ENCODE results near the gene IRX4. TPM values are rescaled to one million over a fixed set of nuclear protein-coding genes. Genes with fewer than 3 reads are reported as not detected.

The IRX4 gene
- total RNA-seq, 1 donor from 2014 or later = not detected

DNA sequence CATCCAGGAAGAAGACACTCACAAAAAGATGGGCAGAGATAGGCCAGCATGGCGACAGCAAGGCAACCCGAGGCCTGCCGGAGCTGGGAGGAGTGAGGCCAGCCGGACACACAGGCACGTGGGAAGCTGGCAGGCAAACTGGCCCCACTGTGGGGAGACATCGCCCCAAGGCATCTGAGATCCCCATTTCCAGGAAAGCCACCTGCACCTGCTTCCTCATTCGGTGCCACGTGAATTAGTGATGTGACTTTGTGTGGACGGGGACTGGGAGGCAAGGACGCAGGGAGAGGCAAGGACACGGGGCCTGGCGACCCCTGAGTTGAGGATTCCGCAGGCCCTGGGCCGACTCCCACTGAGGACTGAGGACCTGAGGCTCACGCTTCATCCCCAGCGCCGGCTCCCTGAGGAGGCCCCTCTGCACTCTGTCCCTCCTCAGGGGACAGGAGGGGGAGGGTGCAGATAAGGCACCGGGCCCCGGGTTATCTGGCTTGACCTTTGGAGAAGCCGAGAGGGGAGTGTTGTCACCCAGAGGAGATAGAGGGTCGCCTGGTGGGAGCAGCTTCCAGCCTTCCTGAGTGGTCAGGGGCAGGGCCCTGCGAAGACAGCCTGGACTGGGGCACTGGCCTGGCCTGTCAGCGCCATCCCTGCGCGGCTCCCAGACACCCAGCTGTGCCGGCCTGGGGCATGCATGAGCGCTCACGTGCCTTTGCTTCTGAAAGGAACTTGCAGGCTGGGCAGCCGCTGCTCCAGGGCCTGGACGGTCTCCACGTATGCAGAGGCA is 41.8 kb downstream of the IRX4 start:
- intact Hi-C loops (cut with micrococcal nuclease) = no loop called here

DNA sequence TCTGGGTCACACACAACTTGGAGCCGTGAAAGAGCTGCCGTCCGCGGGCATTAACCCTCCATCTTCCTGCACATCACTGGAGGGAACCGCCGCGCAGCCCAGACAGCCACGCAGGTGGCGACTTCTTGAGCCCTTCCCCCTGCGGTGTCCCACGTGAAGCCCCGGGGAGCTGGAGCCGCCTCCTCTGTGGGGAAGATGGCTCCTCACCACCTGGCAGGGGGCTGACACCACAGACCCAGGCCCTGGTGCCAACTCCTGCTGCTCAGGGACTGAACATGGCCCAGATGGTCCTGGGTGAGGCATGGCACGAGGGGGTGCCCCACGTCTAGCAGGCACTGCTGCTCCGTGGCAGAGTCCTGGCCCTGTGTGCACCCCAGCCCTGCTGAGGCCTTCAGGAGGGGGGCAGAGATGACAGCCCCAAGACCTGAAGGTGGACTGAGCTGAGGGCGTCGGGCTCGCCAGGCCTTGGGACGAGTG is 42.6 kb downstream of the IRX4 start:
- intact Hi-C loops (cut with micrococcal nuclease) = no loop called here

DNA sequence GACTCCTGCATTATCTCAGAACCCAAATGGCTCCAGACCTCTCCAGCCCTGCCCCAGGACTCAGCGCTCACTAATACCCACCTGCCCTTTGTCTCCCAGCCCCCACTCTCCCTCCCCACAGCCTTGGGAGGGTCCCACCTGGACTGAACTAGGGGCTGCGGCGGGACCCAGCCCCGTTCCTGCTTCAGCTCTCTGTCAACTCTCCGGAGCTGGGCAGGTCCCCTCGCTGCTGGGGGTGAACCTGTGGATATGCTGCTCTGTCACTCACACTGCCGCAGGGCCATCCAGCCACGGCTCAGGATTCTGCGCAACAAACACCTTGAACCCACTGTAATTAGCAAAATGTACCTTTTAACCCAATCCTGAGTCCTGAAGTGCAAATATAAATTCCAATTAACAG is 44.7 kb downstream of the IRX4 start:
- intact Hi-C loops (cut with micrococcal nuclease) = no loop called here

DNA sequence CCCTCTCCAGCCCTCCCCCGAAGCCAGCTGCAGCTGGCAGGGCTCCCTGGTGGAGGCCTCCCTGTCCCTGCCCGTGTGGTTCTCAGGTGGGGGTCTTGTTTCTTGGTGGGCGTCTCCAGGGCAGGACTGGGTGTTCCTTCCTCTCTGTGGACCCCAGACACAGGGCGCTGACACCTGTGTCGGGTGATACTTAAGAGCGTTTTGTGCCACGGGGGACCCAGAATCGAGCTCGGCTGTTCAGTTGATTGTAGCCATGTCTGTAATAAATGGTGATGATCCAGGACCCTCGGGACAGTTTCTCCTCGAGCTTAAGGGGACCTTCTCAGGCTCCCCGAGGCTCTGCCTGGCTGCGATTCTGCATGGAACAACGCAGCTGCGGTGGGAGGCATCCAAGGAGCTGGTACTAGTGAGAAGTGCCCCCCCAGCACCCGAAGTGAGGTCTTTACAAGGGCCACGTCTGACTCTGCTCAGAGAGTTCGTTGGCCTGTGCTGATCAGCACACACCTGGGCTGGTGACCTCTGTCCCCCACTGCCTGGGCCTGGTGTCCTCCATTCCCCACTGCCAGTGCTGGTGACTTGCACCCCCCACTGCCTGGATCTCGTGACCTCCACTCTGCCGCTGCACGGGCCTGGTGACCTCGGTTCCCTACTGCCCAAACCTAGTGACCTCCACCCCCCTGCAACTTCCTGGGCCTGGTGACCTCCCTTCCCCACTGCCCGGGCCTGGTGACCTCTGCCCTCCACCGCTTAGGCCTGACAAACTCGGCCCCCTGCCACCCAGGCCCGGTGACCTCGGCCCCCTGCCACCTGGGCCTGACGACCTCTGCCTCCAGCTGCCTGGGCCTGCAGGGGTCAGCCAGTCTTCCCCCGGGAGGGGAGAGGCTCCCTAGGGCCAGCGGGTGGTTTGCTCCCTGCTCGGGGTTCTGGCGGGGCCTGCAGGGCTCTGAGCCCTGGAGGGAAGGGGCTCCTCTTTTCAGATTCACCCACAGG is 45.5 kb downstream of the IRX4 start:
- intact Hi-C loops (cut with micrococcal nuclease) = no loop called here

DNA sequence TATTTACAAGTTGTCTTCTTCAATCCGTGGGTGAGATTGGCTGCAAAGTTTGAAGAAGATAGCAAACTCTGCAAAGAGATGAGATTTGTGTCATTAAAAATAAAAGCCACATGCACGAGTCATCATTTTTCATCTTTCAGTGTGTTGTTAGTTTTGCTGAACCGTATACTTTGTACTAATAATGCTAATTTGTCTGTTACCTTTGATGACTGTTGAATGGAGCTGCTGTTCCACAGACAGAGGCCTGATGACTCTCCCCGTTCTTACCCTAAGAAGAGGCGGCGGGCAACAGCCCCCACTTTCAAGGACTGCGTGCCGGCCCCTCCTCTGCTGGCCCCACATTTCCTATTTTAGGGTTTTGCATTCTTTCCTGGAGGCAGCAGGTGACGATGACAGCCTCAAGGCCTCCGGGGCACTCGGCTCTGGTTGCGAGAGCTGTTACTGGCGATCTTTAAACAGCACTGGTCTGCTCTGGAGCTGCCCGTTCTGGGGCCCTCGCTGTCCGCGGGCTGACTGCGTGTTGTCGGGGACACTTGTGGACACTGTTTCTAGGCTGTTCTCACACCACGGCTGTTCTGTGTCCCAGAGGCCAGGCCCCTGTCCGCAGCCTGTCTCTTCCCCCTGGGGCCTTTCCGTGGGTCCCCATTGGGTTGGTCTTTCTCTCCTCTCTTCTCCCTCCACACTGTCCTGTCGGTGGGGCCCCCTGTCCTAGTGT is 46.4 kb downstream of the IRX4 start:
- intact Hi-C loops (cut with micrococcal nuclease) = no loop called here

DNA sequence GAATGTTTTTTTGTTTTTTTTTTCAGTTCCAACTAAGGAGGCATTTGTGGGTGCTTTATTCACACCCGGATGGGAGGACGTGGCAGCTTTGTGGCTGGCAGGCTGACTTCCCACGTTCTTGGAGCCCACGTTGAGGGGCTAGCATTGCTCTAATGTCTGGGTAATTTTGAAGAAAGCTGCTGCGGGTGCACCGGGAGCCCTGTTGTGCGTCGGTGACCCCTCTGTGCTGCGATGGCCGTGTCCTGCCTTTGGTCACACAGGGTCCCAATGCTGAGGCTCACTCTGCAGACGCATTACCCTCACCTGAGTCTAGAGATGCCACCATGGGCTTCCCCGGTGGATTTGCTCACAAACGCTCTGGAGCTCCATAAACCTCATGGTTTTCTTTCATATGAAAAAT is 47.3 kb downstream of the IRX4 start:
- intact Hi-C loops (cut with micrococcal nuclease) = no loop called here

DNA sequence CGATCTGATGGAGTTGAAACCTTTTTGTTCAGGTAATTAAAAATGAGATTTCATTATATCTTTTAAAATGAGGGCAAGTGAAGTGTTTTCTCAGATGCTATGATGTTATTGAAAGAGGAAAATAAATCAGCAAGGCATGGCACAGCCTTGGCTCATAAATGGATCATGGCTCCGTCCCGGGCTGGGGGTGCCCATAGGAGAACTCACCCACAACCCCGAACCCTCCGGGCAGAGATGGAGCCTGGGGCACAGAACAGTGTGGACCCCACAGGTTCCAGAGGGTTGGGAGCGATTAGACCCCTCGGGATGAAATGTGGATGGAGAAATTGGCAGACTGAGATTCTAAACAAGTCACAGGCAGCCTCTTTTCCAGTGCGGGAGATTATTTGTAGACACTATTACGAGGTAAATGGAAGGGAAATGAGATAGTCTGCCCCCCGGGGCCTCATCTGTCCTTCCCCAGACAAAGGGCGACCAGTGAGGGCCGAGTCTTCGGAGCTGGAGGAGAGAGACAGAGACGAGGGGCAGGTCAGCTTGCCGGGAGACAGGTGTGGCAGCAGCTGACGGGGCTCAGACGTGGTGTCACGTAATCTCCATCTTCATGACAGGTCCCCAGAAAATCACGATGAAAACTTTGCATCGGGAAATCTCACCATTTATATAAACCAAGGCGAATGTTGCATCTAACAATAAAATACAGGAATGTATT is 47.9 kb downstream of the IRX4 start:
- intact Hi-C loops (cut with micrococcal nuclease) = no loop called here

DNA sequence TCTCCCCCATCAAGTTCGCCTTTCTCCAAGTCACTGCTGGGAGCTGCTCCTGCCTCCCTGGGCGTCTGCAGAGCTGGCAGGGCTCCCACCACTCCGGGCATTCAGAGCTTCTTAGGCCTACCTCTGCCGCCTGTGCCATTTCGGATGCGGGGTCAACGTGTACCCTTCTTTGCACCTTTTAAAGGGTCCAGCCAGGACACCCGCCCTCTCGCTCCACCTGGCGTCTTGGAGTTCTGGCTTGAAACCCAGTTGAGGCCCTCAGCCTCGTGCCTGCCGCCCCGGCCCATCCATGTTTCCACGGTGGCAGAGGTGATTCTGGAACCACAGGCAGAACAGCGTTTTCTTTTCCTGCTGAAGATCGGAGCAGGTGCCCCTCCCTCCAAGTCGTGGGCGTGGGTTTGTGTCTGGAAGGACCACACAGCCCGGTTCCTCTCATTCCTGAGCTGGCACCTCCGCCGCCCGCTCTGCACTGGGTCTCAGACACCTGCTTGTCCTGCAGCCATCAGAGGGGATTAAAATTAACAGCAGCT is 48.6 kb downstream of the IRX4 start:
- intact Hi-C loops (cut with micrococcal nuclease) = no loop called here

DNA sequence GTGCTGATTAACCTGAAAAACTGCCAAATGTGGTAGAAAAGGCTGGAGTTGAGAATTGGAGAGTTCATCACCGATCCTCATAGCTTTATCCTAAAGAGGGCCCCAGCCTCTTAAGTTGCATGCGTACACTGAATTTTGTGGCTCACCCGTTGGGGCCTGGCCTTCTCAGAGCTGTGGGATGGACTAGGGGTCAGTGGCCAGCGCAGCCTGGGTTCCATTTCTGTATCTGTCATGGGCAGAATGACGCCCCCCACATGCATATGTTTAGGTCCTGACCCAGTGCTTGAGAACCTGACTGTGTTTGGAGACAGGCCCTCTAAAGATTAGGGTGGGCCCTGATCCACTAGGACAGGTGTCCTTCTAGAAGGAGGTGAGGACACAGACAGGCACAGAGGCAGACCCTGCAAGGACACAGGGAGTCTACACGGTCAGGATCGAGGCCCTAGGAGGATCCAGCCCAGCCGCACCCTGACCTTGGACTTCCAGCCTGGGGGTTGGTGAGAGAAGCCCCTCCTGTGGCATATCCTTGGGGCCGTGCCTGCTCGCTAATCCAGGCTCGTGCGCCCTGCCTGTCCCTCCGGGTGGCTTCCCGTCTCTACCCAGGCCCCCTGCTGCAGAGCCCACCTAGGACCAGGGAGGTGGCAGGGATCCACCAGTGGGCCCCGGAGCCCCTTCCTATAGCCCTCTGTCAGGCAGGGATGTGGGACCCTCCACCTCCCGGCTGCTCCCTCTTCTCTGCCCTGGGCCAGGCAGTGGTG is 49.3 kb downstream of the IRX4 start:
- intact Hi-C loops (cut with micrococcal nuclease) = no loop called here

DNA sequence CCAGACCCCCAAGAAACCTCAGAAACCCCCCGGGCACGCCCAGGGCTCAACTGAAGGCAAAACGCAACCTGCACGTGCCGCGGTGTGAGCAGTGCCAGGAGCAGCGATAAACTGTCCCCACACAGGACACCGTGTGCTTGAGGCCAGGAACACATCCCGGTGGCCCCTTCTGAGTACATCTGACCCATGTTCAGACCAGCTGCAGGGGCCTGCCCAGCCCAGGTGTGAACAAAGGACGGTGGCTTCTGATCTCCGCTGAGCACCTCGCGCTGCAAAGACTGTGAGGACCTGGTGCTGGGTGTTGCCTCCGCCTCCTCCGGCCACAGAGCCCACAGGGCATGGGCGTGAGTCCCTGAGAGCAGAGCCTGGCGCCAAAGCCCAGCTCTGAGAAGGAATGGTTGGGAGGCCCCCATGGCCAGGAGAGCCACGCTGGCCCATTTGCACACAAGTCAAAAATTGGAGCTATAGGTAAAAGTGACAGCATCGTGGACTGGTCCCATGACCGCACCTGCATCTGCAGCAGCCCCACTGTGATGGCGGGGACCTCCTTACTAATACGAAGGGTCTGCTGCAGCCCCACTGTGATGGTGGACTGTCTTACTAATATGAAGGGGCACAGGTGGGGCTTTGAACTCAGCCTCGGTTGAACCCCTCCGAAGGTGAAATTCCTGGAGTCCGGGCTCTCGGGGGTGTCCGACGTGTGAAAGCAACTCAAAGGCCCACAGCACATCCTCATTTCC is 50.0 kb downstream of the IRX4 start:
- intact Hi-C loops (cut with micrococcal nuclease) = no loop called here

DNA sequence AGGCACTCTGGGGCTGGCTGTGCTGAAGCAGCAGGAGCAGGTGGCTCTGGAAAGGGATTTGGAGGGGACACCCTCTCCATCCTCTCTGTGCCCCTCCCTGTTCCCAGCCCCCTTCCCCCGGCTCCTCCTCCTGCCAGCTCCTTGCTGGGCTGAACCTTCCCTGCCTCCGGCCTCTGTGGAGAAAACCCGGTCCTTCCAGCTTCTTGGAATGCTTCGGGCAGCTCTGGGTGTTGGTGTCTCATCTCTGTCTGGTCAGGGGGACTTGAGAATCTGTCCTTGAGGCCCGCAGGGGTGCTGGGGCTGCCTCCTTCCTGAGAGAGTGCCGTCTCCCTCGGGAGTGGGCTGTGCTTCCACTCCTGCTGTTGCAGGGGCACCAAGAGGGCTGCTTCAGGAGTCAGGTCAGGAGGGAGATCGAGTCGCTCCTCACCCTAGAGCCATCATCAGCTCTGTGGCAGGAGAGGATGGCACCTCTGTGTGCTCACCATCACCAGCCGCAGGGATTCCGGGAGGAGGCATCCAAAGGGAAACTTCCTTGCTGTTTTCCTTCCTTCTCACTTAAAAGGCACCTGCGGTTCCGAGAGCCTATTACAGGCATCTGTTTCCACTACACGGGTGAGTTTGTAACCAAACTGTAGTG is 50.9 kb downstream of the IRX4 start:
- intact Hi-C loops (cut with micrococcal nuclease) = no loop called here

DNA sequence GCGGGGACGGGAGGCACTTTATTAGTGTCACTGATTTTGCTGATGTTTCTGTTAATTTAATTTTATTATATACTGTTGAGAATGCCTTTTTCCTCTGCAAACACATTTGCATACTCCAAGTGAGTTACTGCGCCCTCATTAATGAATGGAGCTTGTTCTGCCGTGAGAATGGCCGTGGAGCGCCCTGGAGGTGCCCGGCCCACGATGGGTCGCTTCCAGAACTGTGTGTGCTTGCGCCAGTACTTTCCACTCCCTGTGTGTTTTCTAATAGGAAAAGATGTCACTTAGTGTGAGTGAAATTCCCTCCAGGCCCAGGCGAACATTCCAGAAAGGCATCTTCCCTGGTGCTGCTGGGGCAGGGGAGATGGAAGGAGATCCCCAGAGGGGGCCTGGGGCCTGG is 51.5 kb downstream of the IRX4 start:
- intact Hi-C loops (cut with micrococcal nuclease) = no loop called here

DNA sequence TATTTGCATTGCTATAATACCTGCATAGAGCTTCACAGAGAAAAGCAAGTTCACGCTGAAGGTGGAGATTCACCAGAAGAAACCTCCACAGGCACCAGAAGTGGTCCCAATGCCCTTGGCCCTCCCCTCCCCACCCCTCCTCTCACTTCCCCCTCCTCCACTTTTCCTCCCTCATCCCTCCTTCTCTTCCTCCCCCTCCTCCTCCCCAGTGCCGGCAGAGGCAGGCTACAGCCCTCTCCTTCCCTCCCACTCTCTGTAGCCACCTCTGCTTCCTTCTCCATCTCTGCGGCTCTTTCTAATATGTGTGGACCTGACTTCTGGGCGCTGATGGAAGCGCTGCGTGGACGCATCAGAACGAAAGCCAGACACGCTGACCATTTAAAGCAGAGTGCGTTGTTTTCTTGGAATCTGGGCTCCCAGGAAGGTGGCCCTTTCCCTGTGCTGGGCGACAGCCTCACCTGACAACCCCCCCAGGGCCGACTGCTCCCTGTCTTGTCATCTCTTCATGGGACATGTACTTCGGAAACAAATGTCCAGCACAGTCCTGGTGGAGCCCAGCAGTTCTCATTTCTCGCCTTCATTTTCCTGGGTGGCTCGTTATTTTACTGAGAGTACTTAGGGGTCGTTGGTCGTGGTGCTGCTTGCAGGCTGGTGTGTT is 52.0 kb downstream of the IRX4 start:
- intact Hi-C loops (cut with micrococcal nuclease) = no loop called here

DNA sequence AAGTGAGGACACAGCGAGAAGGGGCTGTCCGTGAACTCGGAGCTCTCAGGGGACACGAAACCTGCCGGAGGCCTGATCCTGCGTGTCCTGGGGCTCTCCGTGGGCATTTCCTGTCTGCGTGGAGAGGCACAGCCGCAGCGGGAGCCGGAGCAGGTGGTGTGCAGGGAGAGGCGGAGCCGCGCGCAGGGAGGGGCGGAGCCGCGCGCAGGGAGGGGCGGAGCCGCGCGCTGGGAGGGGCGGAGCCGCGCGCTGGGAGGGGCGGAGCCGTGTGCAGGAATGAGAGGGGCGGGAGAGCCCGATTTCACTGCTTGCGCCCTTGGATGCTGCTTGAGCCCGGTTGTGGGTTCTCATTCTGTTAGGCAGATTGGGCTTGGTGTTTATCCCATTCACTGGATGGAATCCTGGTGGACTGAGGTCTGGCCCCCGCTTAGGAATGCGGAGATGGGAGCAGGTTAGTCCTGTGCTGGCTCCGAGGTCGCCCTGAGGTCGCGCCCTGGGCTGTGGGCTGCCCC is 54.8 kb downstream of the IRX4 start:
- intact Hi-C loops (cut with micrococcal nuclease) = no loop called here
